IPS DF 4.7 (cell line): ENCODE measurements around the gene NRL.

ENCODE experiments used
- DNase-seq: peaks from one replicate; pipeline ENCODE4 v3.0.0-alpha.2; 2013; ENCODE audit warnings: low spot score; ENCODE audit errors: extremely low read depth

The NRL gene

DNA sequence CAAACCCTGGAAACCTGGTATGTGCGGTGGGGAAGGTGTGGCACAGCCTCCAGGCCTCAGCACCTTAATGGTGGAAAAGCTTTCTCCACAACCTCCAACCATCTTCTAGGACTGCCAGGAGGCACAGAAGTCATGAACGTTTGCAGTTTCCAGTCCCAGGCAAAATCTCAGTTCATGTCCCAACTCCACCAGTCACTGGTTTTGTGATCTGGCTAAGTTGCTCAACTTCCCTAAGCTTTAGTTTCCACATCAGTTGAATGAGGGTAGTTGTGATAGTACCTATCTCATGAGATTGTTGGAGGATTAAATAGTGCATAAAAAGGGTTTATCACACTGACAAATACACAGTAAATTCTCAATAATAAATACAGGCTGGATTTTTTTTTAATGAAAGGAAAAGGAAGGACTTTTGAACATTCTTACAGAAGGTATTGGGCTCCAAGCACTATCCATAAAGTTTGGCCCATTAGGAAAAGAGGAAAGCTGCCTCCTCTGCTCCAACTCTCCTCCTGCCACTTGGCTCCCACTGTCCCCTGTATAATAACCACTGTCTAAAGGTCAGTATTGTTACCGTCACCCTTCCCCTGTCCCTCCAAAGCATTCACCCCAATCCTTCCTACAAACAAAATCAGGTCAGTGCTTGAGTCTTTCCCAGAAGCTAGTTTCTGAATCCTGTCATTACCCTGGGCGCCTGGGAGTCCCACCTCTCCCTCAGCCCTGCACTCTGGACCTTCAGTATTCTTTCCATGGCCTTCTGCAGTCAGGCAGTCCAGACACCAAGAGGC is 14.4 kb downstream of the NRL start:
- no peak for DNase-seq

DNA sequence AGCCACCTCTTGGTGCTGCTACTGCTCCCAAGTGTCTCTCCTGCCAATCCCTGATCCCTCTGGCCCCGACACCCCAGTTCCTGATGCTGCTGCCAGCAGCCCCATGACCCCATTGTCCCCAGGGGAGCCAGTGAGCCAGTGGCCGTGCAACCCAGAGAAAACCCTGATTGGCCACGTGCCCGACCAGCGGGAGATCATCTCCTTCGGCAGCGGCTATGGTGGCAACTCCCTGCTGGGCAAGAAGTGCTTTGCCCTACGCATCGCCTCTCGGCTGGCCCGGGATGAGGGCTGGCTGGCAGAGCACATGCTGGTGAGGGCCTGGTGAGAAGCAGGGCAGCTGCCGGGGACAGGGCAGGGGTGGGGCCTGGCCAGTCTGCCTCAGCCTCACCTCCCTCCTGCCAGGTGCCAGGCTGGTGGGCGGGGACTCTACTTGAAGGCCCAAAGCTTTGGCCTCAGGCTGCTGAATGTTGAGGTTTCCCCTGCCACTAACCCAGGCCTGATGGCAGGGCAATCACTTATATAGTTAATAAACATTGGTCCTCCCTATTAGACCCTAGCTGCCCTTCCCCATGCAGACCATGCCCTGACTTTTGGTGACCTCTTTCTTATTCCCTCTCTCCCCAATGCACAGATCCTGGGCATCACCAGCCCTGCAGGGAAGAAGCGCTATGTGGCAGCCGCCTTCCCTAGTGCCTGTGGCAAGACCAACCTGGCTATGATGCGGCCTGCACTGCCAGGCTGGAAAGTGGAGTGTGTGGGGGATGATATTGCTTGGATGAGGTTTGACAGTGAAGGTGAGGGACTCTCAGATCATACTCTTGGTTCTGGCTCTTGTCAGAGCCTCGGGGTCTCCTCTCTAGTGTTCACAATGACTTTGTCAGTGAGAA is 15.6 kb downstream of the NRL start:
- no peak for DNase-seq

GRCh38 chr14:24098229-24098926 is 16.4 kb downstream of the NRL start:
- no peak for DNase-seq

- DNase-seq = no peak
Measured at GRCh38 chr14:24096545-24097181, 18.1 kb downstream of the NRL start.

GRCh38 chr14:24095271-24096068 is 19.3 kb downstream of the NRL start:
- DNase-seq = no peak

DNA sequence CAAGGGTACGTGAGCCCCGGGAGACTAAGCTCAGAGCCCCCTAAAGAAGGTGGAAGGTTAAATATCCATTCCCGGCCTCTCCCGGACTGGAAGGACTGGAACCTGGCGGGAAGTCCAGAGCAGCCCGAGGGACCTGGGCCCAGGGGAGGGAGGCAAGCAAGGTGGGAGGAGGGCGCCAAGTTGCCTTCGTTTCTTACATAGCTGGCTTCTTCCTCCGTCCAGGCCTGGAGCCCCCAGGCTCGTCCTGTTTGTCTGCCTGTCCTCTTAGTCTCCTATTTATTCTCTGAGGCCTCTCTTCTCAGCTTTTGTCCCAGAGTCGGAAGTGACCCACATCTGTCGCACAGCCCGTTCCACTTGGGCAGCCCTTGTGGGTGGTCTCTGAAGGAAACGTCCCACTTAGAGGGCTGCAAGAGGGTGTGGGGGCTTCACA is 19.9 kb downstream of the NRL start:
- DNase-seq = no peak

GRCh38 chr14:24093901-24094840 is 20.6 kb downstream of the NRL start, which contains the start of gene PCK2:
Gene PCK2, plus strand, starts transcription at chr14:24094311. Its CDS starts 95 bp downstream, at chr14:24094406.
- peak; percentile 53 for DNase-seq

DNA sequence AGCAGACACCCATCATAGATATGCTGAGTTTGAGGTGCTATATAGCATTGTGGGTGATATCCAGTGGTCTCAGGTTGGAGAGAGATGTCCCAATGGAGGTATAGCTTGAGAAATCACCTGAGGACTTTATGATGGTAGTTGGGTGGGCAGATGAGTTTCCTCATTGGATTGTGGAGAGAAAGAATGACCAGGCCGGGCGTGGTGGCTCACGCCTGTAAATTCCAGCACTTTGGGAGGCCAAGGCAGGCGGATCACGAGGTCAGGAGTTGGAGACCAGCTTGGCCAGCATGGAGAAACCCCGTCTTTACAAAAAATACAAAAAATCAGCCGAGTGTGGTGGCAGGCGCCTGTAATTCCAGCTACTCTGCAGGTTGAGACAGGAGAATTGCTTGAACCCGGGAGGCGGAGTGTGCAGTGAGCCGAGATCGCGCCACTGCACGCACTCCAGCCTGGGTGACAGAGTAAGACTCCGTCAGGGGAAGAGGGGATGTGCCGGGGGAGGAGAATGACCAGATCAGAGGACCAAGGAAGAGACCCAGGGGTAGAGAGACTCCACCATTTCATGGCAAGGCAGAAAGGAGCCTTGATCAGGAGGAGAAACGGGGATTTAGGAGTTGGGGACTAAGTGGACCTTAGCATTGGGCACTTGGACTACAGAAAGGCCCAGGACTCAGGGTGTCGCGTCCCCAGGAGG is 21.4 kb downstream of the NRL start:
- DNase-seq = no peak

DNA sequence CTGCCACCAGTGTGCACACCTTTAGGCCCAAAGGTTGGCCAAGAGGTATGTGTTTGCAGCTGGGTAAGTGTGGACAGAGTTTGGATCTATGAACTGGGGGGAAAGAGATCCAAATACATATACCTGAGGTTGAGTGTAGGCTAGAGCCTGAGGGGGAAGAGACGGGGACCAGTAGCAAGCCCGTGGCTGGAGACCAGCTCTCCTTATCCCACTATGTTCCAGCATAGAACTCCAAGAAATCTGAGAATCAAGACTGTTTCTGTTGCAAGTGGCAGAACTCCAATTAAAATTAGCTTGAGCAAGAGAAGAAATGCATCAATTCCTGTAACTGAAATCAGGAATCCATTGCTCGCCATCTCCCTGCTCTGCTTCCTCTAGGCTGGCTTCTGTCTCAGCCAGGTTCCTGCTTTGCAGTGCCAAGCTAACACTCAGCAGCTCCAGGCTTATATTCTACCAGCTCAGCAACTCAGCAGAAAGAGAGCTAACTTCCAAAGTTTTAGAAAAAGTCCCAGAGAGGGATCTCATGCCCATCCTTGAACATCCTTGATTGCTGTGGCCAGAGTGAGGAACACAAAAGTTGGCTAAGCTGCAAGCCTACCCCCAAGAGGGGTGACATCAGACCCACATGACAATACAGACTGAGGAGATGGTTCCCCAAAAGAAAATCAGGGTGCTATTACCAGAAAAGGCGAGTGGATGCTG is 22.1 kb downstream of the NRL start:
- no peak for DNase-seq

DNA sequence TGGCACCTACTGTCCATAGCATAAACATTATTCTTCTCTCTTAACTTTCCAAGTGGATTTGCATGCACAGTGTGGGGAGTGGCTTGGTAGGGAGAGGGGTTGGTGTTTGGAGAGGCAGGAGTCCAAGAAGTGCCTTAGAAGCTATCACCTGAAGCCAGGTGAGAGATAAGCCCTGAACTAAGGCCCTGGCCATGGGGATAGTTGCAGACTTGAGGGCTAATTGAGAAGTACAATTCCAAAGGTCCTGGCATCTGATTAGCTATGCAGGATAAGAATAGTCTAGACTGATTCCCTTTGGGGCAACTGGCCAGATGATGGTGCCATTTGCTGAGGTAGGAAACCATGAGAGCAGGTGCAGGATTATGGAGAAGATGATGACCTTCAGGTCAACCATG is 22.6 kb downstream of the NRL start:
- DNase-seq = no peak

DNA sequence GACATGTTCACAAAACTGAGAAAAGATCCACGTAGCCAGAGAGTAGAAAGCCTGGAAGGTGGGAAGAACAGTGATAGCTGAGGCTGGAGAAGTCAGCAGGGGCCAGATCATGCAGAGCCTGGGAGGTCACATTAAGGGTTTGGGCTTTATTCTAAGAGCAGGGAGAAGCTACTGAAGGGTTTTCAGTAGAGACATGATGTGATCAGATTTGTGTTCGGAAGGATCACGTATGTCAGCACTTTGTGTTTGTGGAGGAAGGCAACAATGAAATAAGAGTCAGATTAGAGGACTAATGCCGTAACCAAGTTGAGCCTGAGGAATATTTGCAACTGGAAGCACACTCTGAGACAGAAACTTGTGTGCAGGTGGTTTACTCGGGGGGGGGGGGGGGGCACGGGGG is 24.9 kb downstream of the NRL start:
- no peak for DNase-seq

DNA sequence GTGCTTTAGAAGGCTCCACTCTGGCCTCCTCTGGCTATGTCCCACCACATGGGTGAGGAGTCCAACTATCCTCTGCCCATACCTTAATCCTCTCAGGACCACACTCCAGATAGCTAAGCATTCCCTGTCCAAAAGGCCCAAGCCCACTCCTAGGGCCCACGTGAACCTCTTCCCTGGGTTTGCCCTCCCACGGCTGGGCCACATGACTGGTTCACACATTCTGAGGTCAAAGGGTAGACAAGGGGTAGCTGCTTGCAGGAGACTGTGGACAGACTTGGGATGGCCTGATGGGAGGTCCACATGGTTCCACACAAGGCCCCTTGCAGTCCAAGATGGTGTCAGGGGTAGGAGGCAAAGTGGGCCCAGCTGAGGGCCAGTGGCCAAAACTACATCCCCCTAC is 26.7 kb downstream of the NRL start:
- no peak for DNase-seq

GRCh38 chr14:24087004-24087403 is 27.7 kb downstream of the NRL start:
- DNase-seq = no peak

DNA sequence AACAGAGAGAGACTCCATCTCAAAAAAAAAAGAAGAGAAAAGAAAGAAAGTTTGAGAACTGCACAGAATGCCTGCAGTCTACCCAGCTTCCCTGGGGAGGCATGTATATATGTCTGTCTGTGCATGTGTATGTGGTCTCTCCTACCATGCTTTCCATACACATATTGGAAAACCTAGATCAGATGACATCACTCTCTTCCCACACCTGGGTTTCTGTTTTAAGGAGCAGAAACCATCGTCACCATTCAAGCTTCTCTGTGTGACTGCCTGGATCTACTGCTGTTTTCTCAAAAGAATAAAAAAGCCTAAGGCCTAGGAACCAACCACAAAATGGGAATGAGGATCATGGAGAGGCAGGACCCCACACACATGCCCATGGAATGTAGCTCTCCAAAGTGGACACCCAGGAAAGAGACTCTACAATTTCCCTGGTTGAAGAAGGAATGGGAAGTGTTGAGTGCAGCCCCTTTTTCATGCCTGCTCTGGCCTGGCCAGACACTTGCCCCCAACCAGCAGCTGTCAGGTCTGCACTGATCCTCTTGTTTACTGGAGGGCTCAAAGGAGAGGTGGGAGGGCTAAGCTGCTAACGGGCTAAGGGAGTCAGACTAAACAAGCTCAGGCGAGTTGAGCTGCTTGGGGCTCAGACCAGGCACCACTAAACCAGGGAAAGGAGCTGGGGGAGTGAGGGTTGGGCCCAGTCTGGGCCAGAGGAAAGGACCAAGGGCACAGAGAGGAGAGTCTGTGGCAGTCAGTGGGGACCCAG is 28.4 kb downstream of the NRL start:
- DNase-seq = no peak

DNA sequence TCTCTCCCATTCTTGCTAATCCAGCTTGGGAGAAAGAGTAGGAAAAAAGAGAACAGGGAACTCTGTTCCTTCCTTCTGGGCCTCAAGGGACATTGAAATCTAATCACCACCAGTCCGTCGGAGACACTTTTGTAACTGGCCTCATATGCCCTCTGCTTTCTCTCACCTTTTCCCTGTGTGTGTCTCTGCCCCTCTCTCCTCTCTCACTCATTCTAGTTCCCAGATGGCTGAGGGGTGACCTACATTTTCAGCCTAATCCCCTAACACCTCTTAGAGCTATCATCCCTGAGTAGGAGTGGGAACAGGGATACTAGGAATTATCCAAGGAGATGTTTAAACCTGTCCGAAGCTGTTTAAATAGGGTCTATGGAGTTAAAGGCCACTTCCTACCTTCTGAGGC is 29.5 kb downstream of the NRL start:
- DNase-seq = no peak

- DNase-seq = no peak
Measured at GRCh38 chr14:24084440-24084839, 30.3 kb downstream of the NRL start.

- no peak for DNase-seq
Measured at GRCh38 chr14:24083462-24083861, 31.3 kb downstream of the NRL start.
